GM12873 (cell line): Measurements from ENCODE around the gene DALRD3.
A peak's percentile ranks its signal among the peaks of the same experiment; 100 is the strongest.

Source experiments
- CTCF ChIP-seq: IDR thresholded peaks from 2 replicates; pipeline ENCODE4 v1.5.1; 2012; ENCODE audit warnings: low read depth, mild to moderate bottlenecking, moderate library complexity, low read length, control low read depth; ENCODE audit not compliant: insufficient read depth; ENCODE audit errors: missing control alignments

Gene DALRD3

GRCh38 chr3:48990636-48991469, 27.5 kb downstream of the DALRD3 start:
- TF ChIP-seq CTCF = no peak

DNA sequence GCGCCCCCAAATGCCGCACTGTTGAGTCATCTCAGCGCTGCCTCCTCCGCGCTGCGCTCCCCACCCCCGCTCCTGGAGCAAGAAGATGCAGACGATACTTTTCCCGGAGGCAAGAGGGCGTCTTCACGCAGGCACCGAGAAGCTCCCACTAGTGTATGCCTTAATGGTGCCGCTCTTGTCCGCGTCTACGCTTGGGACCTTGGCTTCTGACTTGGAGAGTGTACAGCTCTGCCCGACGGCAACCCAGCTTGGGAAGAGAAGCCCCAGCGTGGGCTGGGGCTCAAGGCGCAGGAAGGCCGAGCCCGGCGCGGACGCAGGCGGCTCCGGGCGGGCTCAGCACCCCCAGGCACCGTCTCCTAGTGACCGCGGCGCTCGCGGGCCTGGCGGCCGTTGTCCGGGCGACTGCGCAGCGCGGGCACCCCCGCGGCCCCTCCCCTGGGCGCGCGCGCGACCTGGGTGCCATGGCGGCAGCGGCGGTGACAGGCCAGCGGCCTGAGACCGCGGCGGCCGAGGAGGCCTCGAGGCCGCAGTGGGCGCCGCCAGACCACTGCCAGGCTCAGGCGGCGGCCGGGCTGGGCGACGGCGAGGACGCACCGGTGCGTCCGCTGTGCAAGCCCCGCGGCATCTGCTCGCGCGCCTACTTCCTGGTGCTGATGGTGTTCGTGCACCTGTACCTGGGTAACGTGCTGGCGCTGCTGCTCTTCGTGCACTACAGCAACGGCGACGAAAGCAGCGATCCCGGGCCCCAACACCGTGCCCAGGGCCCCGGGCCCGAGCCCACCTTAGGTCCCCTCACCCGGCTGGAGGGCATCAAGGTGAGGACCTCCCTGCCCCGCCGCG, 28.4 kb downstream of the DALRD3 start, which contains the start of gene P4HTM:
Gene P4HTM, plus strand, starts transcription at position 446 of the 840 bp plus-strand sequence. Its CDS starts 16 bp downstream, at position 462.
- TF ChIP-seq CTCF = peak; percentile 30

GRCh38 chr3:48989126-48989795, 29.1 kb downstream of the DALRD3 start:
- TF ChIP-seq CTCF = no peak

DNA sequence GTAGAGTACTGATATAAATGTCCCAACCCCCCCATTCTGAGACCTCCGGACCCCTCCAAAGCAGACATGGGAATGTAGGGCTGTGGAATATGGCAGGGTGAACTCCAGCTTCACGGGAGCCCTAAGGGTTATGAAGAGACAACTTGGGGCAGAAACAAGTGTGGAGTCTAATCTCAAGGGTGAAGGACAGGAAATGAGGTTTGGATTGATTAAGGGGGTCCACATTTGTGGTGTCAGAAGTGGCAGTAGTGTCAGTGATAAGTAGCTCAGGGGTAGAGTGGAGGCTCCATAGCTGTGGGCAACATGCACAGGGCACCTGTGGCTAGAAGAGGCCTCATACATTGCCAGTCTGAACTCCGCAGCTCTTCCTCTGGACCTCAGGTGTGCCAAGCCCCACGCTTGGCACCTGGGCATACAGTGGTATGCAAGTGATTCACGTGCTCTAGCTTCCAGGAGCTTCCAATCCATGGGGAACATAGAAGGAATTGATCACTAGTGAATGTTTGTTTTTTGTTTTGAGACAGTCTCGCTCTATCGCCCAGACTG, 32.5 kb downstream of the DALRD3 start:
- no peak for TF ChIP-seq CTCF

- no peak for TF ChIP-seq CTCF
Observed at GRCh38 chr3:48984663-48985062, 33.7 kb downstream of the DALRD3 start.

- TF ChIP-seq CTCF = no peak
Observed at GRCh38 chr3:48983096-48983495, 35.3 kb downstream of the DALRD3 start.
